ENCODE data around the gene GNAZ. TPM values are rescaled to one million over a fixed set of nuclear protein-coding genes. Genes with fewer than 3 reads are reported as not detected.
"Not testable (repeated sequence)": the region's sequence is repeated elsewhere in the genome, so short reads cannot be mapped to it uniquely, and the experiment has no call there.

GNAZ gene
- total RNA-seq = 0.66 and 0.91 TPM in 2 replicates

DNA sequence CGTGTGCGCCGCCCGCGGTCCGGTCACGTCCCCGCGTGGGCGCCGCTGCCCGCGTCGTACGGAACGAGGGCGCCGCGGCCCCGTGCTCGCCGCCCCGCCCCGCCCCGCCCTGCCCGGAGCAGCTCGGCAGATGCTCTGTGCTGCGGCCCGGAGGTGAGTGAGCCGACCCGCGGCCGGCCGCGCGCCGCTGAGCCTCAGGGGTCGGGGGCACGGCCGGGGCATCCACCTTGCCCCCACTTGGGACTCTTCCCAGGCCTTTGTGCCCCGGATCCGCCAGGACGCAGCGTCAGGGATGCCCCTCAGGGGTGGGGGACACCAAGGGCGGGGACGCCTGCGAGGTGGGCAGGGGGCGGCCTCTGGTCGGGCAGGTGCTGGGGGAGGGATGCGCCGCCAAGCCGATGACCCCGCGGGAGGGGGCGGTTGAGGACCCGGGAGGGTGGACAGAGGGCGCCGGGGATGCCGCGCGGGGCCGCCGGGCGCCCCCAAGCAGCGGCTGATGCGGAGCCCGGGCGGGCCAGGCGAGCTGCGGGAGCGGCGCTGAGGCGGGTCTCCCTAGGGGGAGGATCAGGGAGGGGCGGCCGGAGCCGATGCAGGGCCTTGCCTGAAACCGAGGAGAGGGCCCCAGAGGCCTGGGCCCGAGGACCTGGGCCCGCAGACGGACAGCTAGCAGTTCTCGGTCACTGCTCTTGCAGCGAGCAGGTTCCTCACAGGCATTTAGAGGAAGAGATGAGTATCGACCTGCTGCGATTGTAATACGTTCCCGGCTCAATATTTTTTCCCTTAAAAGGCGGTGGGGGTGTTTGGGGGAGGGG, at the start of gene GNAZ:
TSS of gene GNAZ (plus strand) at position 102 of the 812 bp plus-strand sequence. CDS start 25,177 bp downstream, outside the sequence.
- intact Hi-C loops (cut with micrococcal nuclease) = loop anchor here (2.0 kb wide), 1 partner anchor 70 kb away; the partner anchor contains the start of gene RSPH14

DNA sequence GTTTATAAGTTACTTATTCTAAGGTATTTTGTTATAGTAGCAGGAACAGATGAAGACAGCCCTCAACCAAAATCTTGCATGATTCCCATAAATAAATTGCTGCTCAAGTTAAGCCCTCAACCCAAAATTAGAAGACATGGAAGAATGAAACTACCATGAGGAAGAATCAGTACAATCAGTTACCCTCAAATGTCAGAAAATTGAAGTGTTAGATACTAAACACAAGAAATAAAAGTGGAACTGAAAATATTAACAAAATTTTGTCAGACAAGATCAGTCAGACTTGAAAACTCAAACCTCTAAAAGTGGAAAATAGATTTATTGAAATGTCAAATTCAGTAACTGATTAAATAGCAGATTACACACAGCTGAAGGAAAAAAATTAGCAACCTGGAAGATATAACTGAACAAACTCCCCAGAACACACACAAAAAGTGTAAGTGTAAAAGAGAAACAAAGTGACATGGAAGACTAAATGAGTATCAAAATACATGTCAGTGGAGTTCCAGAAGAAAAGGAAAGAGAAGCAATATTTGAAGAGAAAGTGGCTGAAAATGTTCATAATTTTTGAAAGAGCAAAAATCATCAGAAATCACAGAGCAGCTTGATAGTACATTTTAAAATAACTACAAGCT, 49.5 kb upstream of the GNAZ start:
- intact Hi-C loops (cut with micrococcal nuclease) = no loop called here

DNA sequence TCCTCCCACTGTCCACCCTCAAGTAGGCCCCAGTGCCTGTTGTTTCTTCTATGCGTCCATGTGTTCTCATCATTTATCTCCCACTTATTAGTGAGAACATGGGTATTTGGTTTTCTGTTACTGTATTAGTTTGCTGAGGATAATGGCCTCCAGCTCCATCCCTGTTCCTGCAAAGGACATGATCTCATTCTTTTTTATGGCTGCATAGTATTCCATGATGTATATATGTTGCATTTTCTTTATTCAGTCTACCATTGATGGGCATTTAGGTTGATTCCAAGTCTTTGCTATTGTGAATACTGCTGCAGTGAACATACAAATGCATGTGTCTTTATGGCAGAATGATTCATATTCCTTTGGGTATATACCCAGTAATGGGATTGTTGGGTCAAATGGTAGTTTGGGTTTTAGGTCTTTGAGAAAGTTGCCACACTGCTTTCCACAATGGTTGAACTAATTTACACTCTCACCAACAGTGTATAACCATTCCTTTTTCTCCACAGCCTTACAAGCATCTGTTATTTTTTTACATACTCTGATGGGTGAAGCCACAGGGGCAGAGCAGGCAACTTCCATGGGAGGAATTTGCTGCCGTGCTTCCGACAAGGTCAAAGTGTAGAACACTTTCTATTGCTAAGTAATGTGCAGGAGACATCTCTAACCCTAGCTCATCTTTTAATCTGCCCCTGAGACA, 48.5 kb upstream of the GNAZ start:
- intact Hi-C loops (cut with micrococcal nuclease) = not testable (repeated sequence)

DNA sequence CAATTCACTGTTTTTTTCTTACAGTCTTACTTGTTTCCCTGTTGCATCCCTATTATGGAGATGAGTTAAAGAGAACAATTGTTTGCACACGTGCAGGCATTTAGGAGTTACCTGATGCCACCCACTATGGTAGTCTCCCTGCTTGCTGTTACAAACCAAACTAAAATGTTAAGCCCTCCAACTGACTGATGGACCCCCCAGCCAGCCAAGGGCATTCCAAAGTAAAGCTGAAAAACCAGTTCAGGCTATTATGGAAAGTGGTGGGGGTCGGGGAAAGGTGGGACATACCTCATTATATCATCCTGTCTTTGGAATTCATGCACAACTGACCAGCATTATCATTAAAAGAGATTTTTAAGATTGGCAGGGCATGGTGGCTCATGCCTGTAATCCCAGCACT, 47.0 kb upstream of the GNAZ start:
- intact Hi-C loops (cut with micrococcal nuclease) = no loop called here

DNA sequence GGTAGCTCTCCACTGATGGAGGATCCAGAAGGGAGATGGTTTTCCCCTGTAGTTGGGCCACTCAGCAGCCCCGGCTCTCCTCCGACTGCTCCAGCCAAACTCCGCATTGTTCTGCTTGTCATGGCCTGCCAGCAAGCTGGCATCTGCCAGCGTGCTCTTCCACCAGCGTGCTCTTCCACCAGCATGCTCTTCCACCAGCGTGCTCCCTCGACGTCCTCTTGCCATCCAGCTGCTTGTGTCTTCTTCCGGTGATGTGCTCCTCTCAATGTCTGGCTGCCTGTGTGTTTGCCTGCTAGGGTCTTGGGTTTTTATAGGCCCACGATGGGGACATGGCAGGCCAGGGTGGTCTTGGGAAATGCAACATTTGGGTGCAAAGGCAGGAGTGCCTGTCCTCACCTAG, 43.5 kb upstream of the GNAZ start:
- intact Hi-C loops (cut with micrococcal nuclease) = no loop called here

DNA sequence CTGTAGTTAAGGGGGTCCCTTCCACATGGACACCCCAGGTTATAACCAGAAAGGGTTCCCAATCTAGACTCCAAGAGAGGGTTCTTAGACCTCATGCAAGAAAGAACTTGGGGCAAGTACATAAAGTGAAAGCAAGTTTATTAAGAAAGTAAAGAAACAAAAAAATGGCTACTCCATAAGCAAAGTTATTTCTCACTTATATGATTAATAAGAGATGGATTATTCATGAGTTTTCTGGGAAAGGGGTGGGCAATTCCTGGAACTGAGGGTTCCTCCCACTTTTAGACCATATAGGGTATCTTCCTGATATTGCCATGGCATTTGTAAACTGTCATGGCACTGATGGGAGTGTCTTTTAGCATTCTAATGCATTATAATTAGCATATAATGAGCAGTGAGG, 42.5 kb upstream of the GNAZ start:
- intact Hi-C loops (cut with micrococcal nuclease) = not testable (repeated sequence)

DNA sequence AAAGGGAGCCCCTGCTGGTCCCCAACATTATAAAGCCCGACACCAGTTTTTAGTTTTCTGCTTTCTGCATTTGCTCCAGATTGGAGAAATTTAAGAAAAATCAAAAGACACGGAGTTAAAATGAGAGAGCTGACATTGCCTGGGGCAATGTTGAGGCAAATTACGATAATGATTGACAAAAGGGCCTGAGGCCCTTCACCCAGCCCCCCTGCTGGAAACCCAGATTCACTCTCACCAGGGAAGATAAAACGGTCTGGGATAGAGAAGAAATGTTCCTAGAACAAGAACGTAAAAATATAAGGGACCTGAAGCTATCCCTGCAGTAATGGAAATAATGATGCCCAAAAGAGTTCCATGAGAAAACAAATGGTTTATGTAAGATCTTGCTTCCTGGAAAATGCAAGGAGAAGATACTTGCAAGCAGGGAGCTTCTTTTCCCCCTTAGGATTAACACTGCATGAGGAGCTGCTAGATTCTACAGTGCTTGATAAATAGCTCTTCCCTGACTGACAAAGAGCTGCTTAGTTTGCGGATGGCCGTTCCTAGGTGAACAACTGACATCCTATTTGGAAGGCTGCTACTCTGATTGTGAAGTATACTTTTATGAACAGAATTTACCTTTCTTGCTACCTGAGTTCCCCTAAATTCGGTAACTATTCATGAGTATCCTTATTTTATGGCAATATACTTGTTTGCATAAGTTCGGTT, 40.6 kb upstream of the GNAZ start:
- intact Hi-C loops (cut with micrococcal nuclease) = no loop called here

DNA sequence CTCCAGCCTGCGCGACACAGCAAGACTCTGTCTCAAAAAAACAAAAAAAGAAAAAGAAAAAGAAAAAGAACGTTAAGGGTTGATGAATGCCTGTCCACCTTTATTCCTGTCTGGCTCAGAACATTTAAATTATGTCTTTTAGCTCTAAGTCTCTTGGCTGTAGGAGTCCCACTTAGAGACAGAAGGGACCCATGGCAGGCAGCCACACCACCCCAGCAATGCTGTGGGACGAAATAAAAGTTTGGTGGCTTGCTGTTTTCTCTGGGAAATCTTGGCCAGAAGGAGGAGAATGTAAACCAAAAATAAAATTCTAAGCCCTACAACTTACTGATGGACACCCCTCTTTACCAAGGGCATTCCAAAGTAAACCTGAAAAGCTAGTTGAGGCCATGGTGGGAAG, 38.9 kb upstream of the GNAZ start:
- intact Hi-C loops (cut with micrococcal nuclease) = no loop called here

DNA sequence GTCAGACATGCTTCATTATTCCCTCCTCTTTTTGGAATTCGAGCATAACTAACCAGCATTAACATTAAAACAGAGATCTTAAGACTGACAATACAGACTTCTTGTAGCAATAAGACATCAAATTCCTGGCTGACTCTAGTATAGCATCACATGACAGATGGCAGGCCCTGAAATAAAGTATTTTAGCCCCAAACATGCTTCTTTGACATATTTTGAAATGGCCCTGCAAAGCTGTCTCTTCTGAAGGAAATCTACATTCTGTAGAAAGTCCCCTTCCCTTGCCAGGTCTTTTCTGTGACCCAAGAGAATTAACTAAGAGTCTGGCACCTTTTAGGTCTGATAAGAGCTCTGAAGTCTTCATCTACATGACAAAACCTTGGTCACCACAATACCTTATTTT, 38.5 kb upstream of the GNAZ start:
- intact Hi-C loops (cut with micrococcal nuclease) = no loop called here

DNA sequence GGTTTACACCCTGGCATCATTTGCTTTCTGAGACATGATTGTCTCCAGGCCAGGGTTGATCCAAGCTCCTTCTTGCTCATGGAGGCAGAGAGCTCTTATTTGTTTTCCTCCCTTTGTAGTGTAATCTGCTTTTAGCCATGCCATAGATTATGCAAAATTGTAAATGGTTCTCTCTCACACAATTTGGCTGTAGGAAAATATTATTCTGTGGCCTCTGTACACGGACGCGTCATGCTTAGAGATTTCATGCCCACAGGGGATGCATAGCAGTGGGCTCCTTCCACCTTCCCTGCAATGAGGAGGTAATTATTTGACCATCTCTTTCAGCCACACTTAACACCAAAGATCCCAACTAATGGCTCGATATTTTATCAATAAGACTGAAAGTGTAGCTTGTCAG, 37.7 kb upstream of the GNAZ start:
- intact Hi-C loops (cut with micrococcal nuclease) = no loop called here

DNA sequence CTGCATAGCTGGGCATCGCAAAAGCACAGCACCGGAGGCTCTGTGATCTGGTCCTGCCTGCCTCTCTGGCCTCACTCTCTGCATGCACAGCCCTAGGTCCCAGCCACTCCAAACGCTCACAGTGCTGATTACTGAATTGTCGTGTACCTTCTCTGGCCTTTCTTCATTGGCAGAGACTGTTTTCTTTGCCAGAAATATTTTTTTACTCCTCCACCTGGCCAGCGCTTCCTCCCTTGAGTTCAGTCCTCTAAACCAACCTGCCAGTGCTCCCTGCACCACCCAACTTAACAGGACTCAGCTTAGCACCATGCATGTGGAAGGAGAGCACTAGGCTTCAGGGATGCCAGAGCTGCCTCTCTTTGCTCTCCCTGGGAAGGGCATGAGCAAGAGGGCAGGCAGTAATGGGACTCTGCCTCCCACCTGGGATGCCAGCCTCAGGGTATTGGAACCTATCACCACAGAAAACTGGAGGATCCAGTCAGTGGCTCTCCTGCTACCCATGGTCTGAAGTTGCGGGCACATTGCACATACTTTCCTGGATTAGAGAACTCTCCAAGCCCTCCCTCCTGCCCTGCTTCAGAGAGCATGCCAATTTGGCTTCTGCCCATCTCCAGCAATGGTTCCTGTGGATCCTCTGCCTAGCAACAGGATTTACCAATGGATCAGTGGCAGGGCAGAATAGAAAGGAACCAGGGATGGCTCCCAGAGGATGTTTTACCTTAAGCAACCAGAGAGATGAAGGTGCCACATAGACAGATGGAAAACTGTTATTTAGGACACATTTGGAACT, 37.0 kb upstream of the GNAZ start:
- intact Hi-C loops (cut with micrococcal nuclease) = no loop called here

DNA sequence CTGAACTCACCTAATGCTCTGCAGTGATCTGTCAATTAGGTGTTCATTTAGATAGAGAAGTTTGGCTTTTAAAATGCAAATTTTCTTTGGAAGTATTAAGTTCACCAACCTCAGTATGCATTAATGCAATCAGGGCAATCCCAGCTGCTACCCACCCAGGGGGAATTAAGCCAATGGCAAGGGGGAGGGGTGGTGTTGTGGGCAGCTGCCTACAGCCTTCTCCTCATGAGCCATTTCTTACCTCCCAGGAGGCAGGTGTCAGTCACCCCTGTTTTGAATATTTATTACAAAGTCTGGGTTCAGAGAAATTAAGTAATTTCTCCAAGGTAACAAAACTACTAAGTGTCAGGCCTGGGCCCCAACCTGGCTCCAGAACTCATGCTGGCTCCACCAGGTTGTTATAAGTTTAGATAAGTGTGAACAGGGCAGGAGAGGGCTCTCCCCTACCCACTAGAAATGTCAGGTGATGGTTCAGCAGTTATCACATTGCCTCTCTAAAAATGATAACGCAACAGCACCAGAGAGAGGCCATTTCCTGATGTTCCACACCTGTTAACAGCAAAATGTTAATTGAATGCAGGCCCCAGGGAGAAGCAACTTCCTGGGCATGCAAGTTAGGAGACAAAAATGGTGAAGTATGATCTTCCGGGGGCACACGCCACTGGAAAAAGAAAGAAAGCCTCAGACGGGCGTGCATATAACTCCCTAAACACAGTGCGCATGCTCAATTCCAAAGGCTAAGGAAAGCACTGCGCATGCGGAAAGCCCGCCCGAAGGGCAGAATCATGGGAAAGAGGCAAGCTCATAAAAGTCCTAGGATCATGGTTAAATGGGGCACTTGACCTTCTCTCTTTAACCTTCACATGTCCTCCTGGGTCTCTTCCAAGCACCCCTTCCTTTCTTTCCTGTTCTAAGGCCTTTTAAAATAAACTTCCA, 35.4 kb upstream of the GNAZ start:
- intact Hi-C loops (cut with micrococcal nuclease) = no loop called here

DNA sequence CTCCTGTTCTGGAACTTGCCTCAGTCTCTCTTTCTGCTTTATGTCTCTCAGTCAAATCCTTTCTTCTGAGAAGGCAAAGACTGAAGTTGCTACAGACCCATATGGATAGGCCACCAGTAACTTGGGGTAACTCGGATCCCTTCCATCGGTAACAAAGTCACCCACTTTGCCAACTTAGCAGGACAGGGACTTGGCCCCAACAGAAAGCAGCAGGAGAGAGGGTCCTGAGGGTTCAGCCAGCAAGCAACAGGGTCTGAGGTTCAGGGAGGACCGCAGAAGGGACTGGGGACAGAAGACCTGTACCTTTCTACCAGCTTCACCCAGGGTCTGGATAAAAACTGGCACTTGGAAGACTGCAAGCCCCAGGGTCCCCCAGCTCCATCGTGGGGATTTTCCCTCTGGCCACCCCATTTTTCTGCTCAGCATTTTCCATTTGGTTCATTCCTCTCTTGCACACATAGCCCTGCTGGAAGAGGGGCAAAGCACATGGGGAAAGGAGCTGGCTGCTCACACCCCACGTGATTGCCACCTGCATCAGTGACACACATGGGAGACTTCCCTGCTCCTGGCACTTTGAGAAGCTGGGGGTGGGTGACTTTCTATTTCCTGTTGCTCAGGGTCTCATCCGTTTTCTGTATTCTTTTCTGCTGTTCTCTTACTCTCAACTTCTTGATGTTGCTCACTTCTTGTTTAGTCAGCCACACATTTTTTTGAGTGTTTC, 34.6 kb upstream of the GNAZ start:
- intact Hi-C loops (cut with micrococcal nuclease) = no loop called here

DNA sequence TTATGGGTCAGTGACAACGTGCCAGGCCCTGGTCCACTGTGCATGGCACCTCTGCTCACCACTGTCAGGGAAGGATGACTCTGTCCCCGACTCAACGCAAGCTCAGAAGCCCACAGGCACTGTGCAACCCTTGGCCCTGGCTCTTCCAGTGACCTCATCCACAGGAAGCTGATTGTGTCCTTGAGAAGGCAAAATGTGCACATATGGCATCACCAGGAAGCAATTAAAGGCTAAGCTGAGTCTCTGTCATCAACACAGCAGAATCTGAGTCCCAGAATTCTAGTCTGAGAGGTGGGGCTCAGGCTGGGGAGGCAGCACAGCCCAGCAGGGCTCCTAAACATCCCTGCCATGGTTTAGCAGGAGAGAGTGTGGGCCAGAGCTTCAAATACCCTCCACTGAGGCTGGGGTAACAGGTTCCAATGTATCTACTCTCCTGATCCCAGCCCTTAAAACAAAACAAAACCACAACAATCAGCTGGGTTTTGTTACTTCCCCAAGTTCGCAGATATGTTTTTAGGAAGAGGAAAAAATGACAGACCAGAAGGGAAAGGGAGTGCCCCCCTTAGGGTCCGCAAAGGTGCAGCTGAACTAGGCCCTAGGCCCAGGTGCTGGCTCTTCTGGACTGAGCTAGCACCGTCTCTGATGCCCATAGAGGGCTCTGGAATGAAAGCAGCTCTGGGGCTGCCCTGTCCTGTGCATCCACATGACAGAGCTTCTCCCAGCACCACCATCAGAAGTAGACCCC, 33.5 kb upstream of the GNAZ start:
- intact Hi-C loops (cut with micrococcal nuclease) = no loop called here

DNA sequence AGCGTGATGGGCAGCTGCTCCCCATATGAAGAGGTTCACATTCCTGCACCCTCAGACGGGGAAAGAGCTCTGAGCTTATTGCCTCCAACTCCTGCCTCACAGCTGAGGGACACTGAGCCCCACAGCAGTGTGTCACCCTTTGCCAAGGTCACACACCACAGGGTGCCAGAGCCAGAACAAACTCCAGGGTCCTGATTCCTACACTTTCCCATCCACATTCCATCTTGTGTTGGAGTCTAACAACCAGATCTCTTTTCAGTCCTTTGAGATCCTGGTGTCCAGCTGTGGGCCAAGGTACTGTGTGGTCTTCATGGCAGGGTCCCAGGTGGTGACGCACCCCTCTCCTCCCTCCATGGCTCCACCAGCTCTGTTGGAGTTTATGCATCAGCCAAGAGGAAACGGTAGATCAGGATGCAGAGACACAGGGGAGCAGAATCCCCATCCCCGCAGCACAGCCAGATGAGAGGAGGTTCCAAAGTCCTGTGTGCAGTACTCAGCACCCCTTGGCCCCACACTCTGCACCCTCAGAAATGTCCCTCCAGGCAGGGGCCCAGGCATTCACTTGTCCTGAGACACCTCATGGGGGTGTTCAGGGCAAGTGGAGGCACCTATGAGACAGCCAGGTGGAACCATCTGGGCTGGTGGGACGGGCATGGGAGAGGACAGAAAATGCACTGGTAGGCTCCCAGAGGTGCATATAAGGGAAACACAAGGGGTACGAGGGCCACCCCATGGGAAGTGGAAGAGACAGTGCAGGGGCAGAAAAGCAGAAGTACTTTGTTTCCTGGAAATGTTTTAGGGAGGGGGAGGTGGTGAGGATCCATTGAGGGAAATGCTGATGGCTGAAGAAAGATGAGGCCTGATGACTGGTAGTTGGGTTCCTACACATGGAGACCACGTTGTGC, 32.6 kb upstream of the GNAZ start:
- intact Hi-C loops (cut with micrococcal nuclease) = no loop called here

DNA sequence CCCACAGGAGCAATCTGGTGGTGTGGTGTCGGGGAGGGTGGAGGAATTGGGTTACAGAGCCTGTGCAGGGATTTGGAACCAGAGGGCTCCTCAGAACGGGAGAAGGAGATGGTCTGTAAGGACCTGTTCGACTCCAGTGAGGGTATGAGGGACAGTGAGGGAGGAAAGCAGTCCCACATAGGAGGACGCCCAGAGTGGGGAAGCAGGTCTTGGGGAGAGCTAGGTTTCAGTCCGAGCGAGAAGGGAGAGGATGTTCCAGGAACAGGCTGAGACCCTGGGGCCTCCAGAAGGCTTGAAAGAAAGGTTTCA, 32.0 kb upstream of the GNAZ start:
- intact Hi-C loops (cut with micrococcal nuclease) = no loop called here

DNA sequence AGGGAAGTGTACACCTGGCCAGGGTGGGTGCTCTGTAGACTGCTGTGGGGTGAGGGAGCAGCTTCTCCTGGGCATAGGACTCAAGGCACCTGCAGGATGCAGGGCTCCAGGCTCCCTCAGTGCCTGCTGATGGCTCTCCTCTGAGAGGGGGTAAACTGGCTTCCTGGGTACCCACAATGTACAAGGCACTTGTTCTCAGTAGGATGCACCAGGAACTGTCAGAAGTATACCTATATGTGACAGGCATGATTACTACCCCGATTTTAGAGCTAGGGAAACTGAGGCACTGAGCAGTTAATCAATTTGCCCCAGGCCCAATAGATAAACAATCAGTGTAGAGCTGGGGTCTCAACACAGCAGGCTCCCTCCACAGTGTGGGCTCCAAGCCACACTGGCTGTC, 31.4 kb upstream of the GNAZ start:
- intact Hi-C loops (cut with micrococcal nuclease) = no loop called here

DNA sequence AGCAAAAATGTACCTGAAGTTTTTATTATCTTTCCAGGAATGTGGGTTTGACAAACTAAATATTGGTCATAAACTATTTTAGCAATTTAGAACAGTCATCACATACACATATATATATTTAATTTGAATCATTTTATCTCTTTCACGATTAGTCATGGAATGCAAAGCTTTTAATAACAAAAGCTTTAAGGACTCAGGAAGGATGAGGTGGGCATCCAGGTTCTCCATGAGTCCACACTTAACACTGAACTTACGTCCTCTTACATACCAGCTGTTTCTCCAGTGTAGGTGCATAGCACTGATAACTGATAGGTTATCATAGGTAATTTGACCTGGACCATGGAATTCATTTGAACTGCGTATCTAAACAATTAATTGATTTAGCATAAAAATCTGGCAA, 28.1 kb upstream of the GNAZ start:
- intact Hi-C loops (cut with micrococcal nuclease) = no loop called here
